Measurements from ENCODE around the gene CFAP73. TPM values are rescaled to one million over a fixed set of nuclear protein-coding genes. Genes with fewer than 3 reads are reported as not detected.
"Not testable (repeated sequence)": the region's sequence is repeated elsewhere in the genome, so short reads cannot be mapped to it uniquely, and the experiment has no call there.

The CFAP73 gene
- total and polyA plus RNA-seq, 5 donors from 2014 or later: 0.42 TPM; not detected in 4

GRCh38 chr12:113138826-113139225, 10.7 kb upstream of the CFAP73 start:
- ATAC-seq (ENCODE audit: low read depth in 2 of 2) (no peak), DNase-seq (no peak)
- H3K27ac ChIP-seq (ENCODE audit: insufficient read depth, low read length, poor library complexity, severe bottlenecking): no peak overlapping the region
- Mint-ChIP-seq H3K9me3 (no peaks in the 10 kb centered on the region), H3K4me1 (peaks cover 0 to 26% (median 11%) of the 10 kb centered on the region in 4 donors), H3K36me3 (no peaks in the 10 kb centered on the region), H3K27ac (no peak overlapping the region), H3K4me3 (no peak overlapping the region), H3K27me3 (no peaks in the 10 kb centered on the region)
- H3K9me3 ChIP-seq (ENCODE audit: control insufficient read depth in 2 of 2, low read length in 2 of 2): no peaks in the 10 kb centered on the region
- no peaks in the 10 kb centered on the region for H3K36me3 ChIP-seq (ENCODE audit: control insufficient read depth, insufficient read depth, low read length)
- H3K4me3 ChIP-seq (ENCODE audit: low read depth, low read length): no peak overlapping the region
- no peaks in the 10 kb centered on the region for H3K27me3 ChIP-seq (ENCODE audit: control insufficient read depth, insufficient read depth, low read length)
- H3K4me1 ChIP-seq (ENCODE audit: control insufficient read depth, insufficient read depth, low read length, poor library complexity, severe bottlenecking): peaks cover 15% of the 10 kb centered on the region

GRCh38 chr12:113140706-113141105, 8.8 kb upstream of the CFAP73 start:
- Histone ChIP-seq H3K27me3 (ENCODE audit: control insufficient read depth, insufficient read depth, low read length) (no peaks in the 10 kb centered on the region), H3K4me1 (ENCODE audit: control insufficient read depth, insufficient read depth, low read length, poor library complexity, severe bottlenecking) (peaks cover 10% of the 10 kb centered on the region), H3K9me3 (ENCODE audit: control insufficient read depth in 2 of 2, low read length in 2 of 2) (no peaks in the 10 kb centered on the region), H3K4me3 (ENCODE audit: low read depth, low read length) (no peak overlapping the region), H3K36me3 (ENCODE audit: control insufficient read depth, insufficient read depth, low read length) (no peaks in the 10 kb centered on the region), H3K27ac (ENCODE audit: insufficient read depth, low read length, poor library complexity, severe bottlenecking) (no peak overlapping the region)
- peaks cover 0 to 18% (median 10%) of the 10 kb centered on the region in 4 donors for H3K4me1 Mint-ChIP-seq
- H3K36me3 Mint-ChIP-seq: no peaks in the 10 kb centered on the region
- no peaks in the 10 kb centered on the region for H3K9me3 Mint-ChIP-seq
- DNase-seq (no peak), ATAC-seq (ENCODE audit: low read depth in 2 of 2) (no peak)
- no peaks in the 10 kb centered on the region for H3K27me3 Mint-ChIP-seq
- peak overlapping the region in 1 of 3 donors; percentile 18 for H3K27ac Mint-ChIP-seq
- peak overlapping the region in 1 of 4 donors; percentile 27 for H3K4me3 Mint-ChIP-seq

- not testable (repeated sequence) for H3K9me3 Mint-ChIP-seq; H3K4me3 Mint-ChIP-seq; H3K4me1 ChIP-seq (ENCODE audit: control insufficient read depth, insufficient read depth, low read length, poor library complexity, severe bottlenecking); H3K27me3 Mint-ChIP-seq; H3K27me3 ChIP-seq (ENCODE audit: control insufficient read depth, insufficient read depth, low read length); DNase-seq; H3K4me1 Mint-ChIP-seq; H3K36me3 Mint-ChIP-seq; H3K36me3 ChIP-seq (ENCODE audit: control insufficient read depth, insufficient read depth, low read length); H3K9me3 ChIP-seq (ENCODE audit: control insufficient read depth in 2 of 2, low read length in 2 of 2); H3K4me3 ChIP-seq (ENCODE audit: low read depth, low read length); H3K27ac ChIP-seq (ENCODE audit: insufficient read depth, low read length, poor library complexity, severe bottlenecking); ATAC-seq (ENCODE audit: low read depth in 2 of 2)
- peak overlapping the region in 2 of 3 donors; percentile 26 to 31 for H3K27ac Mint-ChIP-seq
These were observed 7.8 kb upstream of the CFAP73 start for GRCh38 chr12:113141716-113142115.

GRCh38 chr12:113142173-113142885, 7.2 kb upstream of the CFAP73 start:
- Mint-ChIP-seq H3K27me3 (no peaks in the 10 kb centered on the region), H3K4me3 (no peak overlapping the region), H3K9me3 (peaks cover 0 to 3% (median 0%) of the 10 kb centered on the region in 7 donors), H3K27ac (peak overlapping the region; percentile 17 to 78 (median 51)), H3K36me3 (no peaks in the 10 kb centered on the region), H3K4me1 (peaks cover 0 to 6% (median 2%) of the 10 kb centered on the region in 4 donors)
- Histone ChIP-seq H3K27me3 (ENCODE audit: control insufficient read depth, insufficient read depth, low read length) (no peaks in the 10 kb centered on the region), H3K4me1 (ENCODE audit: control insufficient read depth, insufficient read depth, low read length, poor library complexity, severe bottlenecking) (no peaks in the 10 kb centered on the region), H3K36me3 (ENCODE audit: control insufficient read depth, insufficient read depth, low read length) (no peaks in the 10 kb centered on the region), H3K9me3 (ENCODE audit: control insufficient read depth in 2 of 2, low read length in 2 of 2) (no peaks in the 10 kb centered on the region), H3K27ac (ENCODE audit: insufficient read depth, low read length, poor library complexity, severe bottlenecking) (no peak overlapping the region), H3K4me3 (ENCODE audit: low read depth, low read length) (no peak overlapping the region)
- DNase-seq (no peak), ATAC-seq (ENCODE audit: low read depth in 2 of 2) (peak; percentile 22 to 34)

- no peaks in the 10 kb centered on the region for H3K36me3 Mint-ChIP-seq
- H3K4me3 Mint-ChIP-seq: no peak overlapping the region
- ATAC-seq (ENCODE audit: low read depth in 2 of 2) (no peak), DNase-seq (no peak)
- Histone ChIP-seq H3K9me3 (ENCODE audit: control insufficient read depth in 2 of 2, low read length in 2 of 2) (no peaks in the 10 kb centered on the region), H3K27me3 (ENCODE audit: control insufficient read depth, insufficient read depth, low read length) (no peaks in the 10 kb centered on the region), H3K4me3 (ENCODE audit: low read depth, low read length) (no peak overlapping the region), H3K36me3 (ENCODE audit: control insufficient read depth, insufficient read depth, low read length) (no peaks in the 10 kb centered on the region), H3K4me1 (ENCODE audit: control insufficient read depth, insufficient read depth, low read length, poor library complexity, severe bottlenecking) (no peaks in the 10 kb centered on the region), H3K27ac (ENCODE audit: insufficient read depth, low read length, poor library complexity, severe bottlenecking) (no peak overlapping the region)
- peaks cover 0 to 6% (median 0%) of the 10 kb centered on the region in 7 donors for H3K9me3 Mint-ChIP-seq
- H3K4me1 Mint-ChIP-seq: peaks cover 0 to 6% (median 2%) of the 10 kb centered on the region in 4 donors
- no peak overlapping the region for H3K27ac Mint-ChIP-seq
- H3K27me3 Mint-ChIP-seq: no peaks in the 10 kb centered on the region
These were observed 6.6 kb upstream of the CFAP73 start for GRCh38 chr12:113142886-113143332.

- Histone ChIP-seq H3K9me3 (ENCODE audit: control insufficient read depth in 2 of 2, low read length in 2 of 2) (no peaks in the 10 kb centered on the region), H3K4me3 (ENCODE audit: low read depth, low read length) (no peak overlapping the region), H3K4me1 (ENCODE audit: control insufficient read depth, insufficient read depth, low read length, poor library complexity, severe bottlenecking) (no peaks in the 10 kb centered on the region), H3K27me3 (ENCODE audit: control insufficient read depth, insufficient read depth, low read length) (no peaks in the 10 kb centered on the region), H3K27ac (ENCODE audit: insufficient read depth, low read length, poor library complexity, severe bottlenecking) (no peak overlapping the region), H3K36me3 (ENCODE audit: control insufficient read depth, insufficient read depth, low read length) (no peaks in the 10 kb centered on the region)
- DNase-seq: no peak
- Mint-ChIP-seq H3K9me3 (peaks cover 0 to 6% (median 0%) of the 10 kb centered on the region in 7 donors), H3K27ac (no peak overlapping the region), H3K4me3 (no peak overlapping the region), H3K4me1 (peaks cover 0 to 6% (median 2%) of the 10 kb centered on the region in 4 donors), H3K36me3 (no peaks in the 10 kb centered on the region), H3K27me3 (no peaks in the 10 kb centered on the region)
- no peak for ATAC-seq (ENCODE audit: low read depth in 2 of 2)
These were observed 5.6 kb upstream of the CFAP73 start for GRCh38 chr12:113143959-113144358.

- no peak for ATAC-seq (ENCODE audit: low read depth in 2 of 2)
- H3K36me3 Mint-ChIP-seq: no peaks in the 10 kb centered on the region
- peaks cover 0 to 6% (median 2%) of the 10 kb centered on the region in 4 donors for H3K4me1 Mint-ChIP-seq
- Histone ChIP-seq H3K27me3 (ENCODE audit: control insufficient read depth, insufficient read depth, low read length) (no peaks in the 10 kb centered on the region), H3K27ac (ENCODE audit: insufficient read depth, low read length, poor library complexity, severe bottlenecking) (no peak overlapping the region), H3K36me3 (ENCODE audit: control insufficient read depth, insufficient read depth, low read length) (no peaks in the 10 kb centered on the region), H3K4me3 (ENCODE audit: low read depth, low read length) (no peak overlapping the region), H3K9me3 (ENCODE audit: control insufficient read depth in 2 of 2, low read length in 2 of 2) (no peaks in the 10 kb centered on the region), H3K4me1 (ENCODE audit: control insufficient read depth, insufficient read depth, low read length, poor library complexity, severe bottlenecking) (no peaks in the 10 kb centered on the region)
- H3K27ac Mint-ChIP-seq: no peak overlapping the region
- H3K4me3 Mint-ChIP-seq: no peak overlapping the region
- H3K27me3 Mint-ChIP-seq: no peaks in the 10 kb centered on the region
- H3K9me3 Mint-ChIP-seq: peaks cover 0 to 6% (median 0%) of the 10 kb centered on the region in 7 donors
- no peak for DNase-seq
These were observed 4.7 kb upstream of the CFAP73 start for GRCh38 chr12:113144806-113145205.

Data from CD4-positive, CD25-positive, alpha-beta regulatory T cell (primary cell).